HG02642 (cell line): Measurements from ENCODE around the gene BEX2.
"Not testable (repeated sequence)": the region's sequence is repeated elsewhere in the genome, so short reads cannot be mapped to it uniquely, and the experiment has no call there.

Experiments used
- ATAC-seq: cut with Tn5 transposase; IDR thresholded peaks from one replicate; pipeline ENCODE4 v1.9.1; 2021; ENCODE audit warnings: mild to moderate bottlenecking; ENCODE audit not compliant: unreplicated experiment, poor library complexity

Gene BEX2

GRCh38 chrX:103310555-103311398 is at the start of gene BEX2:
Gene BEX2, minus strand, starts transcription at chrX:103310990. Its CDS starts 1,014 bp downstream, at chrX:103309976.
- ATAC-seq, result peak; percentile 99

- no peak for ATAC-seq
These were observed 49.3 kb upstream of the BEX2 start for GRCh38 chrX:103360092-103360491.

- not testable (repeated sequence) for ATAC-seq
These were observed 48.8 kb upstream of the BEX2 start for GRCh38 chrX:103359605-103360004.

- ATAC-seq, result no peak
These were observed 47.1 kb upstream of the BEX2 start for GRCh38 chrX:103357871-103358270.

- no peak for ATAC-seq
These were observed 46.1 kb upstream of the BEX2 start for GRCh38 chrX:103356858-103357257.

- ATAC-seq, result no peak
These were observed 45.5 kb upstream of the BEX2 start, which contains the start of gene TCEAL9 for GRCh38 chrX:103356130-103356798. Gene TCEAL9, plus strand, starts transcription at chrX:103356506. Its CDS starts 1,179 bp downstream, at chrX:103357685.

GRCh38 chrX:103347682-103348397 is 37.0 kb upstream of the BEX2 start:
- ATAC-seq, result no peak

- no peak for ATAC-seq
These were observed 33.8 kb upstream of the BEX2 start for GRCh38 chrX:103344606-103345005.

GRCh38 chrX:103343105-103343504 is 32.3 kb upstream of the BEX2 start:
- ATAC-seq, result no peak

- ATAC-seq, result no peak
These were observed 27.9 kb upstream of the BEX2 start for GRCh38 chrX:103338663-103339062.

GRCh38 chrX:103330681-103331288 is 20.0 kb upstream of the BEX2 start:
- no peak for ATAC-seq

GRCh38 chrX:103329991-103330390 is 19.2 kb upstream of the BEX2 start, which contains the start of gene TCEAL7:
Gene TCEAL7, plus strand, starts transcription at chrX:103330239. Its CDS starts 1,165 bp downstream, at chrX:103331404.
- no peak for ATAC-seq

- ATAC-seq, result no peak
These were observed 600 bp upstream of the BEX2 start for GRCh38 chrX:103311399-103311780.

- ATAC-seq, result no peak
These were observed 783 bp downstream of the BEX2 start for GRCh38 chrX:103309860-103310554.

GRCh38 chrX:103305666-103306065 is 5.1 kb downstream of the BEX2 start:
- ATAC-seq, result not testable (repeated sequence)

- ATAC-seq, result no peak
These were observed 6.1 kb downstream of the BEX2 start for GRCh38 chrX:103304705-103305104.

- no peak for ATAC-seq
These were observed 17.7 kb downstream of the BEX2 start for GRCh38 chrX:103293118-103293517.

GRCh38 chrX:103279624-103280023 is 31.2 kb downstream of the BEX2 start:
- ATAC-seq, result no peak

GRCh38 chrX:103276581-103277002 is 34.2 kb downstream of the BEX2 start, which contains the start of gene TCEAL5:
Gene TCEAL5, minus strand, starts transcription at chrX:103276750. Its CDS starts 2,187 bp downstream, at chrX:103274563.
- ATAC-seq, result no peak
